OCI-LY7 (cell line): ENCODE data around the gene NPAS4.

Source experiments
- CTCF ChIP-seq: fragments of 200-600 bp; sonication (generic); conservative IDR thresholded peaks from 2 replicates; pipeline ENCODE4 v1.5.1; 2014; ENCODE audit warnings: mild to moderate bottlenecking, antibody characterized with exemption, low read length, moderate library complexity, mixed read lengths
- EZH2phosphoT487 ChIP-seq: fragments of 200-600 bp; sonication (generic); IDR thresholded peaks from 2 replicates; pipeline ENCODE4 v1.6.1; 2018; ENCODE audit warnings: low read depth, borderline replicate concordance, mild to moderate bottlenecking, mixed run types, antibody characterized with exemption, low read length, moderate library complexity, mixed read lengths

DNA sequence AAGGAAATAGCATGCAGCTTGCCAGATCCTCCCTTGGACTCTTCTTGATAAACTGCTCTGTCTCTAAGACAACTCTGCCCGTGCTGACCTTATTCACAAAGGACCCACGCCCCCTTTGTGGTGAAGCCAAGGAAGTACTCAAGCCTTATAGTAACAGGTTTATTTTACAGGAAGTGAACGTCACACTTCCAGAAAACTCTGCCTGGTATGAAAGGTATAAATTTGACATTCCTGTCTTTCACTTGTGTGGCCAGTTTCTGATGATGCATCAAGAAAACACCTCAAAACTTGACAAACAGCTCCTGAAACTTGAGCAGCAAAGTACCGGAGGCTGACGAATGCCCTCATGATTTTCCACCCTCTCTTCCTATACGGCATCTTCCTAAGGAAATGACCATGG, 33.4 kb downstream of the NPAS4 start:
- no peak for TF ChIP-seq CTCF
- no peak for TF ChIP-seq EZH2phosphoT487
